Right lobe of liver (tissue), 6 donors: Measurements from ENCODE around the gene SP7. TPM values are rescaled to one million over a fixed set of nuclear protein-coding genes. Genes with fewer than 3 reads are reported as not detected.
A peak's percentile ranks its signal among the peaks of the same experiment; 100 is the strongest.

Experiments used
- ATAC-seq, 4 donors: fragments of 200-7000 bp; cut with Tn5 transposase; one replicate each; pipeline ENCODE4 v1.9.1; 2020; ENCODE audit warnings: mild to moderate bottlenecking in 4 of 4, moderate library complexity in 4 of 4
- DNase-seq, 3 donors: peaks; one replicate each; pipeline ENCODE4 v3.0.0-alpha.2; 2020
- H3K27ac ChIP-seq, 3 donors: fragments of 200-600 bp; one replicate each; pipeline ENCODE4 v1.8.0; 2022
- H3K27me3 ChIP-seq, 2 donors: fragments of 200-600 bp; one replicate each; pipeline ENCODE4 v1.8.0; 2022
- H3K36me3 ChIP-seq, 4 donors: fragments of 200-600 bp; sonication (generic) in 1 of 4; one replicate each; pipeline versions ENCODE4 v1.5.1 to v1.8.0; 2017 to 2022; ENCODE audit warnings: control low read depth in 1 of 4
- H3K4me1 ChIP-seq, 4 donors: fragments of 200-600 bp; sonication (generic) in 1 of 4; one replicate each; pipeline versions ENCODE4 v1.5.1 to v1.8.0; 2017 to 2022; ENCODE audit warnings: control low read depth in 1 of 4
- H3K4me3 ChIP-seq, 3 donors: fragments of 200-600 bp; one replicate each; pipeline ENCODE4 v1.8.0; 2022
- H3K9me3 ChIP-seq, 4 donors: fragments of 200-600 bp; sonication (generic) in 1 of 4; one replicate each; pipeline versions ENCODE4 v1.5.1 to v1.8.0; 2017 to 2022; ENCODE audit warnings: control low read depth in 1 of 4
- POLR2A ChIP-seq: fragments of 450-650 bp; IDR thresholded peaks from one replicate; pipeline ENCODE4 v1.6.1; 2017; ENCODE audit warnings: antibody characterized with exemption, mild to moderate bottlenecking
- WGBS: methylation state at CpG from one replicate; pipeline ENCODE4 v1.1.6; 2018; ENCODE audit warnings: low coverage, low lambda C conversion rate; ENCODE audit not compliant: insufficient coverage; ENCODE audit errors: missing lambda C conversion rate; 5-methylcytosine and 5-hydroxymethylcytosine counted together
- intact Hi-C, 2 donors: fragments of 100-400 bp; cut with DNase I; formaldehyde crosslinking; loops; one replicate each; pipeline versions ENCODE4 v1.11.2 to v1.14.1; 2022
- total RNA-seq, 6 experiments: library from RNA; depleted of rRNA in 2 of 6; stranded (reverse); fragments of >200 nt in 2 of 6; fragmentation: NEBNext Ultra II Directional in 3 of 6; extraction: Animal tissue kit (Norgen Biotek cat#: 25700) in 3 of 6; gene quantifications; one replicate each; pipeline versions ENCODE4 v1.1.0 to v1.2.4, GENCODE V29; 2016 to 2023
- TF ChIP-seq, protein P1 (sequence below), 4 donors: fragments of 200-600 bp in 3 of 4; fragments of 450-650 bp in 1 of 4; IDR thresholded peaks; one replicate each; pipeline versions ENCODE4 v1.5.1 to v1.8.0; 2016 to 2022; ENCODE audit warnings: antibody characterized with exemption in 4 of 4, mild to moderate bottlenecking in 2 of 4
- donor health status: DM: no; HTN: yes; CAD: no.
- donor health status: DM: no; HTN: no; CAD: no.
- donor health status: DM: no; HTN: no; CAD: no.
- donor health status: DM: no; HTN: yes; CAD: no.
- donor health status: DM: no; HTN: yes; CAD: no.

SP7 gene
- total RNA-seq, 6 experiments from 2014 or later: not detected

DNA sequence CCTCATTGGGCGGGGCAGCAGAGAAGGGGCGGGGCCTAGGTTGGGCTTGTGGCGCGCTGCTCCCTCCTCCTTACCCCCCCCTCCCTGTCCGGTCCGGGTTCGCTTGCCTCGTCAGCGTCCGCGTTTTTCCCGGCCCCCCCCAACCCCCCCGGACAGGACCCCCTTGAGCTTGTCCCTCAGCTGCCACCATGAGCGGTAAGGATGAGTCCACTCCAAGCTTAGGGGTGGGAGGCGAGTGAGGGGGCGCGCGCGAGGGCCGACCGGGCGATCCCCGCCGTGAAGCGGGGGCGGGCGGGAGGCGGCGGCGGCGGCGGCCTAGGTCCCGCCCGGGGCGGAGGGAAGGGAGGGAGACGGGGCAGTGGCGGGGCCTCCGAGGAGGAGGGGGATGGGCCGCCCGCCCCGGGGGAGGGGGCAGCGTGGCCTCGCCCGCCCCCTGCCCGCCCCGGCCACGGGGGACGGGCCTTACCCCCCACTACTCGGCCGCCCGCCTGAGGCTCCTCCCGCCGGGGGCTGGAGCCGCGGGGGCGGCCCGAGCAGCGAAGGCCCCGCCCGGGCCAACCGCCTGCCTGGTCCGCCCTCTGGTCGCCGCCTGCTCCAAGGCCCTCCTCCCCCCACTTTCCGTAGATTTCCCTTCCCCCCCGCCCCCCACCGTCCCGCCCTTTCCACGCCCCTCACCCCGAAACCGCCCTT, 44.1 kb upstream of the SP7 start, which contains the start of gene SP1:
TSS of gene SP1 (plus strand) at position 73 of the 690 bp plus-strand sequence. CDS start at position 189, 116 bp downstream.
- peak within 1 kb of the TSS; percentile 94 to 97 (median 96) for H3K27ac ChIP-seq
- H3K27me3 ChIP-seq: no peaks in the 10 kb centered on the region
- TF ChIP-seq POLR2A: peak; percentile 62
- TF ChIP-seq, protein P1, sequence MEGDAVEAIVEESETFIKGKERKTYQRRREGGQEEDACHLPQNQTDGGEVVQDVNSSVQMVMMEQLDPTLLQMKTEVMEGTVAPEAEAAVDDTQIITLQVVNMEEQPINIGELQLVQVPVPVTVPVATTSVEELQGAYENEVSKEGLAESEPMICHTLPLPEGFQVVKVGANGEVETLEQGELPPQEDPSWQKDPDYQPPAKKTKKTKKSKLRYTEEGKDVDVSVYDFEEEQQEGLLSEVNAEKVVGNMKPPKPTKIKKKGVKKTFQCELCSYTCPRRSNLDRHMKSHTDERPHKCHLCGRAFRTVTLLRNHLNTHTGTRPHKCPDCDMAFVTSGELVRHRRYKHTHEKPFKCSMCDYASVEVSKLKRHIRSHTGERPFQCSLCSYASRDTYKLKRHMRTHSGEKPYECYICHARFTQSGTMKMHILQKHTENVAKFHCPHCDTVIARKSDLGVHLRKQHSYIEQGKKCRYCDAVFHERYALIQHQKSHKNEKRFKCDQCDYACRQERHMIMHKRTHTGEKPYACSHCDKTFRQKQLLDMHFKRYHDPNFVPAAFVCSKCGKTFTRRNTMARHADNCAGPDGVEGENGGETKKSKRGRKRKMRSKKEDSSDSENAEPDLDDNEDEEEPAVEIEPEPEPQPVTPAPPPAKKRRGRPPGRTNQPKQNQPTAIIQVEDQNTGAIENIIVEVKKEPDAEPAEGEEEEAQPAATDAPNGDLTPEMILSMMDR (IDR thresholded peaks at IDR 0.05): no peak
- peak; percentile 67 to 82 (median 78) for ATAC-seq
- no peaks in the 10 kb centered on the region for H3K9me3 ChIP-seq
- intact Hi-C loops: no loop called here
- H3K4me1 ChIP-seq: peaks cover 0 to 47% (median 21%) of the 10 kb centered on the region in 4 donors
- peaks cover 0 to 27% (median 6%) of the 10 kb centered on the region in 4 donors for H3K36me3 ChIP-seq
- H3K4me3 ChIP-seq: peak within 1 kb of the TSS; percentile 51 to 60 (median 52)
- DNase-seq: peak; percentile 96 to 98 (median 97)
- 2% methylated on average over 17 of the region's 71 CpGs for WGBS

DNA sequence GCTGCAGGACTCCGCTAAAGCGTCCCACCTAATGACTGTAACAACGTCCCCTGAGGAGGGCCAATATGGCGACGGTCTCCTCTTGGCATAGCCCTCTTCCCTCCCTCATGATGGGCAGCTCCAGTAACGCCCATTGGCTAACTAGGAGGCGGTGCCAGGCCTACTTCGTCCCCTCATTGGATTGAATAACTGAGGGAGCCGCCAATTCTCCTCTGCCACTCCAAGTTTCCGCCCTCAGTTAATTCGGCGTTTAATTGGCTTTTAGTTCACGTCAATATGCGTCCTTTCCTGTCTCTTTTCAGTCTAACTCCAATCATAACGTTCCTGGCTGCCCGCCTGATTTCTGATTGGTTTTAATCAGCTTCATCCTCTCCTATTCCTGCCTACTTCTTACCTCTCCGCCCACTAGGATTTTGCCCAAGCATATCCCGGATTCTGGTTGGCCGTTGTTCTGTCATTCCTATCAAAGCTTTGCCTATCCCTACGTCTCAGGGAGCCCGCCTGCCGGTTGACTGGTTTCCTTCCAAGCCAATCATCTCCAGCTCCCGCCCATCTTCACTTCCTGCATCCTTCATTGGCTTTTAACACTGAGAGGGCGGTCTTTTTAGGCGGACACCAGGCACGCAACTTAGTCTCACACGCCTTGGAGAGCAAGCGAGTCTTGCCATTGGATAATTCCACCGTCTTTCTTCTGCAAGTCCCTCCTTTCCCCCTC, 43.4 kb upstream of the SP7 start:
- Histone ChIP-seq H3K36me3 (peaks cover 0 to 22% (median 6%) of the 10 kb centered on the region in 4 donors), H3K9me3 (no peaks in the 10 kb centered on the region), H3K27ac (peak overlapping the region; percentile 94 to 97 (median 96)), H3K4me1 (peaks cover 0 to 40% (median 19%) of the 10 kb centered on the region in 4 donors), H3K4me3 (peak overlapping the region; percentile 48 to 60 (median 52)), H3K27me3 (no peaks in the 10 kb centered on the region)
- intact Hi-C loops: no loop called here
- TF ChIP-seq POLR2A: peak; percentile 93
- TF ChIP-seq, protein P1 (IDR thresholded peaks at IDR 0.05): no peak
- peak; percentile 69 to 84 (median 77) for ATAC-seq
- peak; percentile 94 to 99 (median 98) for DNase-seq
- under 1% methylated on average over 24 of the region's 29 CpGs for WGBS

DNA sequence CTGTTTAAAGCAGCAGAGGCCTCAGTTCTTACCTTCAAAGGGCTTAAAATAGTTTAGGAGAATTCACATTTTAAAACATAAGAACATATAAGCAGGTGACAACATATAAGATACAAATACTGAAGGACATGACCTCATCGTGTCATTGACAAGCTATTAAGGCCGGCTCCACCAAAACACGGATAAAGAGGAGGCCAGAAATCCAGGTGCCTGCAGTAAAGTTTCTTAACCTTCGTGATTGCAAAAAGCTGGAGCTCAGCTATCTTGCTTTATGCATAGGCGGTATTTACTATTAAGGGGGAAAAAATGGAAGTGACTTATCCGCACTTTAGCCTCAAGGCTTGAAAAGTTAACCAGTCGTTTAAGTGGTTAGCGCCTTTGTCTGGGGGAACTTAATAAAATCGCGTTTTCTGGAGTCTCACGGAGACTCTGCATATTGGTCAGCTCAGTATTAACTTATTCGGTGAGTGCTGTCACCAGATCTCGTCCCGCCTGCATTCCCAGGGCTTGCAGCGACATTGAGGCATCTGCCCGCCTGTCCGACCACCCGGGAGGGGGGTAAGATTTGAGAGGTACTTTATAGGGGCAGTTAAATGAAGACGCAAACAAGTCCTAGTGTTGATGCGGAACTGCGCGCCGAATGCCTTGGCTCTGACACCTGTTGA, 42.7 kb upstream of the SP7 start:
- Histone ChIP-seq H3K36me3 (peaks cover 0 to 18% (median 6%) of the 10 kb centered on the region in 4 donors), H3K4me3 (peak overlapping the region; percentile 48 to 60 (median 49)), H3K27me3 (no peaks in the 10 kb centered on the region), H3K9me3 (no peaks in the 10 kb centered on the region), H3K4me1 (peaks cover 0 to 33% (median 16%) of the 10 kb centered on the region in 4 donors), H3K27ac (peak overlapping the region; percentile 94 to 97 (median 96))
- intact Hi-C loops: no loop called here
- TF ChIP-seq POLR2A: no peak
- TF ChIP-seq, protein P1 (IDR thresholded peaks at IDR 0.05): no peak
- ATAC-seq (no peak), DNase-seq (no peak)
- 15% methylated on average over 14 of the region's 23 CpGs for WGBS

DNA sequence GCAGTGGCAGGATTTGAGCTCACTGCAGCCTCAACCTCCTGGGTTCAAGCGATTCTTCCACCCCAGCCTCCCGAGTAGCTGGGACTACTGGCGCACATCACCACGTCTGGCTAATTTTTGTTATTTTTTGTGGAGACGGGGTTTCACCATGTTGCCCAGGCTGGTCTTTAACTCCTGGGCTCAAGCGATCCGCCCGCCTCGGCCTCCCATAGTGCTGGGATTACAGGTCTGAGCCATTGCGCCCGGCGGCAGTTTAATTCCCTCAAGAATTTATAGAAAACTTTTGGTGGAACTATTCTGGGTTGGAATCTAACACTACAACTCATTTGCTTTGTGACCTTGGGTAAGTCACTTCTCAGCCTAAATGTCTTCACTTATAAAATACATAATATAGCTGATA, 42.1 kb upstream of the SP7 start:
- peak overlapping the region; percentile 94 to 97 (median 96) for H3K27ac ChIP-seq
- WGBS: 98% methylated on average over 12 of the region's 12 CpGs

More for the DNA sequence above, 42.1 kb upstream of the SP7 start:
- TF ChIP-seq POLR2A: no peak
- TF ChIP-seq, protein P1 (IDR thresholded peaks at IDR 0.05): no peak
- no peak for ATAC-seq
- Histone ChIP-seq H3K27me3 (no peaks in the 10 kb centered on the region), H3K36me3 (peaks cover 0 to 13% (median 4%) of the 10 kb centered on the region in 4 donors), H3K4me1 (peaks cover 0 to 27% (median 12%) of the 10 kb centered on the region in 4 donors), H3K9me3 (no peaks in the 10 kb centered on the region), H3K4me3 (no peak overlapping the region)
- peak in 1 of 3 donors; percentile 32 for DNase-seq
- intact Hi-C loops: no loop called here
